Transverse colon (tissue), 3 donors: ENCODE data around the gene TXNDC11.

Source experiments
- CTCF ChIP-seq, 5 experiments: fragments of 200-600 bp in 3 of 5; fragments of 450-650 bp in 2 of 5; sonication (generic) in 3 of 5; IDR thresholded peaks; 1 replicate in 2 of 5; 2 replicates in 3 of 5; pipeline ENCODE4 v1.5.1; 2016 to 2017; ENCODE audit warnings: antibody characterized with exemption in 5 of 5, inconsistent platforms in 3 of 5, mild to moderate bottlenecking in 2 of 5, moderate library complexity in 1 of 5
- POLR2A ChIP-seq: fragments of 450-650 bp; IDR thresholded peaks from one replicate; pipeline ENCODE4 v1.6.1; 2016; ENCODE audit warnings: antibody characterized with exemption, mild to moderate bottlenecking, moderate library complexity

- TF ChIP-seq CTCF (IDR thresholded peaks at IDR 0.05) (no peak), POLR2A (no peak)
Measured at GRCh38 chr16:11639008-11639562, 103.6 kb downstream of the TXNDC11 start.
